GM18511 (cell line): ENCODE data around the gene ENAH.

ENCODE experiments used
- ATAC-seq: cut with Tn5 transposase; IDR thresholded peaks from one replicate; pipeline ENCODE4 v1.9.1; 2021; ENCODE audit warnings: mild to moderate bottlenecking, moderate library complexity; ENCODE audit not compliant: unreplicated experiment

The ENAH gene

DNA sequence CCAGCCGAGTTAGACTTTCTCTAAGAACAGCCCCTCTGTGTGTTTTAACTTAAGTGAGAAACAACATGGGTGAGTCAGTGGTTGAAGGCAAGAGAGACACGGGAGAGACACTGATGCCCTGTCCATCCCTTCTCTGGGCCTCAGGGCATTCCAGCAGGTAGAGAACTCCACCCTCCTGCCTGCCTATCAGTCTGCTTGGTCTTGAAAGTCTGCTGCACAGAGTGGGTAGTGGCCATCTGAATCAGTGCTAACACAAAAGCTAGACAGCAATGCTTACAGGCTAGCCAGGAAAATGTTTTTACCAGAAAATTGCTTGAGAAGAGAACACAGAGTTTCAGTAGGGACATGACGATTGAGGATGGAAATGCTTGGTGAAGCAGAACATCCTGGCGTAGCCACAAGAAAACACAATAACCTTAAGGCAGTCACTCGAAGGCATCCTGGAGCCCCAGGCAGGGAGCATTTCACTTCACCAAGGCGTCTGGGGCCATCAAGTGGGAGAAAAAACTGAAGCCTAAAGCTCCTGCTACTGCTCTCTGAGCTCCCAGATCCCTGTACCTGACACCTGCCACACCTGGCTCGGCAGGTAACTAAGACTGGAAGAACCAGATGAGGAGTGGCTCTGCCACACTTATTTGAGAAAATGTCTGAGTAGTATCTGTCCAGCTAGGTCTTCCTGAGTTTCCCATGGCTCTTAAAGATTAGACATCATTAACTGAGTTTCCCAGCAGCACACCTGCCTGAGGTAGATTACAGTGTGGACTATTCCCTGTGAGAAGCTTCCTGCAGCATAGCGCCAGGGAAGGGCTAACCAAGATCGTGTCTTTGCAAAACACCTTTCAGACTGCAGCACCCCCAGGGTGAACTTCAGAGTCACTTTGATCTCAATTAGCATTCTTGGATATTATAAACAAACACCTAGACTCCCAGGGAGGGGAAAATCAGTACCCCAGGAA lies 207.0 kb downstream of the ENAH start:
- no peak for ATAC-seq

DNA sequence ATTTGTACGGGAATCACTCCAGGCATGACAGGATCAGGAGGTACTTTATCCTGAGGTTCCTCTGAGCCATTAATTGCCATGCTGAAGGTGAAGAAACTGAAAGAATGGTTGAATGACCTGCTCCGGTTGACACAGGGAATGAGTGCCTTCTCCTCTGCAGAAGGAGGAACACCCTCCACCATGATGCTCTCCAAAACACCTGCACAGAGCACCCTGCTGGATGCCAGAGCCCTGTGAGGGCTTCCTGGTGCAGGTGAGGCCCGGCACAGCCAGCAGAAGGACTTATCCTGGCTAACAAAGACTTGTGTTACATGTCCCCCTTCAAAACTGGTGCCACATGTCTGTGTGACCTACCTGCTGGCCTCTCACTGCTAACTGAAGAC lies 210.8 kb downstream of the ENAH start:
- ATAC-seq: no peak

DNA sequence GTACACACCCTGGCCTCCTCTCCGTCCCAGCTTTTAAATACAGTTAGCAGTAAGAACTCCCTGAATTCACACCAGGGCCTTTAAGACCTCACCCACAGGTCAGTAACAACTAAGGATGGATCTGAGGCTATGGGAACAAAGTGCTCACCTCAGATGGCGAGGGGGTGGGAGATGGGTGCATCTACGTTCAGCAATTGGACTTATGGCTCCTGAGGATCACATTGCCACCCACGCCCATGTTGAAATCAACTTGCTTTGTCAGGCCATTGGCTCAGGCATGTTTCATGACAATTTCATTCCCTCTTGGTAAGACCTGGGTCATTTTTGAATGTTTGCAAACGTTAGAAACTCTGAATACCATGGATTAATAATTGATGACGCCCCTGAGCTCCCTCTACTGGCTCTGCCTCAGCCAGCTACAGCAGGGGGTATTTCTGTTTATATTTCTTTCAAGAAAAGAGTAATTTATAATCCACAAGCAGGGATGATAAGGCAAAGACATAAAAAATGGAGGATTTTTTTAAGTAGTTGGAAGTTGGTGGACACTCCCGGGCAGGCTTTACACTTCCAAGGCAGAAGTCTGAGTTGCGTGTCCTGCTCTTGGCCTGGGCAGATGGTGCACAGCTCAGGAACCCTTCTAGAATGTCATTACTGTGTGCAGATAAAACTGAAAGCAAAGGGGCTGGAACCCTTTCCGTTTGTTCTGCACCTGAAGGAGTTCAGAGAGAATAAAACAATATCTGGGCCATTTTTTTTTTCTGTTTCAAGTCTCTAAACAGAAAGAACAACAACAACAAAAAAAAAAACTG lies 211.4 kb downstream of the ENAH start:
- ATAC-seq: peak; percentile 54

DNA sequence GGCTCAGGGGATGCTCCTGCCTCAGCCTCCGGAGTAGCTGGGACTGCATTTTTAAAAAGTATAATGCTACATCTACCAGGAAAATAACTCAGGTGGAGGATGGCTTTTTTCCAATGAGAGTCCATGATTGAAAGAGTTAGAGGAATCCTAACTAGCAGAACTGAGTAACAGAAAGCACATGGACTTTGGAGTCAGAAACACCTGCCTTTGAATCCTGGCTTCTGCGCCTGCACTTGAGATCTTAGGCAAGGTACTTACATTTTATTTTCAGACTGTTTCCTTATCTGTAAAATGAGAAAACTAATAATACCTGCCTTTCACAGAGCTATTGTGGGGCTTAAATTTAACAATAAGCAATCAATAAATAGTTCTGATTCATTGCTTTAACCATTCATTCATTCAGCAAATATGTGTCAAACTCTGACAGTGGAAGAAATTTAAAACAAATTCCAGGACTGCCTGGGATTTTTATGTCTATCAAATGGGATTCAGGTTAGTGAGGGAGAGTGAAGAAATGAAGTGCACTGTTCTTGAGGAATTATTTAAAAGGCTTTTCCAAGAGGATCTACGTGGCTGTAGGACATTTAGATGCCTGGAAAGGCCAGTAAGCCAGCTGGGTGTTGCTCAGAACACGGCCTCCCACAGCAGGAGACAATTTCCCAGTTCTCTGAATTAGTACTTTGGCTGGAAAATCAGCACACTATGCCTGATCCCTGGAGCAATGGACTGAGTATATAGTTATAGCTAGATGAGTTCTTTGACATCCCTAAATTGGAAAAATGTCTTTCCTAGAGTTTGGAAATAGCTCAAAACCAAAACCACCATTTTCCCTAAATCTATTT lies 212.3 kb downstream of the ENAH start:
- ATAC-seq: no peak

DNA sequence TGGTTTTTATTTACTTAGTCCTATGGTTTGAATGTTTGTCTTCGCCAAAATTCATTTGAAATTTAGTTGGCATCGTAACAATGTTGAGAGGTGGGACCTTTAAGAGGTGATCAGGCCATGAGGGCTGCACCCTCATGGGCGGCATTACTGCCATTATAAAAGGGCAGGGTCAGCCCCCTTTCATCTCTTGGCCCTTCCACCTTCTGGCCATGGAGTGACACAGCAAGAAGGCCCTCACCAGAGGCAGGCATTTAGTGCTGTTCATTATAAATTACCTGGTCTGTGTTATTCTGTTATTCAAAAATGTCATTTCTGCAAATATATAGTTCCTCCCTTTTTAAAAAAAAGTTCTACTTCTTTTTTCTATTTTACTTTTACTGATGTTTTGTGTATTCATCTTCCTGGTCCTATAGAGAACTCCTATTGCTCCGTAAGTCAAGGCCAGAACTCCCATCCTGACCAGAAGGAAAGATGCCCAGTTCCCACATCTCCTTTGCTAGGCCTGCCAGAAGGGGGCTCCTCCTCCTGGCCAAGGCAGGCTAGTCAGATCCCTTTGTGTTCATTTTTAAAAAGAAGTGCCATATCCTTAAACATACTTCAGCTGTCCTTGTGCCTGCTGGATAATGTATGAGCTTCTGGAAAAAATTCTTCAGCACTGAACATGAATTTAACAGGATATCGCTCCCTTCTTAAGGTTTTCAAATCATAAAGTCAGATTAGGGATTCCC lies 215.0 kb downstream of the ENAH start:
- no peak for ATAC-seq
